Breast epithelium (tissue), 4 donors: ENCODE measurements around the gene STARD5. TPM values are rescaled to one million over a fixed set of nuclear protein-coding genes. Genes with fewer than 3 reads are reported as not detected.
"Not testable (repeated sequence)": the region's sequence is repeated elsewhere in the genome, so short reads cannot be mapped to it uniquely, and the experiment has no call there.

Source experiments
- DNase-seq, 2 donors: peaks; one replicate each; pipeline ENCODE4 v3.0.0-alpha.2; 2019; ENCODE audit warnings: low spot score in 2 of 2
- H3K27ac ChIP-seq, 2 donors: fragments of 200-600 bp; sonication (generic) in 1 of 2; one replicate each; pipeline ENCODE4 v1.5.1; 2016 to 2019; ENCODE audit warnings: mild to moderate bottlenecking in 1 of 2
- H3K27me3 ChIP-seq, 2 donors: fragments of 200-600 bp; sonication (generic) in 1 of 2; one replicate each; pipeline versions ENCODE4 v1.5.1 to v1.6.0; 2017 to 2019; ENCODE audit warnings: control low read depth in 1 of 2, mild to moderate bottlenecking in 1 of 2
- H3K36me3 ChIP-seq: fragments of 200-600 bp; one replicate; pipeline ENCODE4 v1.5.1; 2019
- H3K4me1 ChIP-seq, 2 donors: fragments of 200-600 bp; sonication (generic); one replicate each; pipeline ENCODE4 v1.5.1; 2016 to 2019; ENCODE audit warnings: control low read depth in 1 of 2
- H3K4me3 ChIP-seq, 3 donors: fragments of 200-600 bp; sonication (generic); 1 replicate in 2 of 3; 2 replicates in 1 of 3; pipeline ENCODE4 v1.5.1; 2016 to 2019; ENCODE audit warnings: mild to moderate bottlenecking in 3 of 3, moderate library complexity in 2 of 3
- H3K9me3 ChIP-seq, 2 donors: fragments of 200-600 bp; sonication (generic) in 1 of 2; one replicate each; pipeline ENCODE4 v1.5.1; 2016 to 2019; ENCODE audit warnings: control low read depth in 1 of 2
- CTCF ChIP-seq, 3 donors: fragments of 450-650 bp; IDR thresholded peaks; one replicate each; pipeline ENCODE4 v1.5.1; 2016 to 2017; ENCODE audit warnings: antibody characterized with exemption in 3 of 3, mild to moderate bottlenecking in 3 of 3, moderate library complexity in 3 of 3
- POLR2A ChIP-seq: fragments of 450-650 bp; IDR thresholded peaks from one replicate; pipeline ENCODE4 v1.6.1; 2016; ENCODE audit warnings: antibody characterized with exemption, mild to moderate bottlenecking, moderate library complexity
- POLR2AphosphoS5 ChIP-seq, 3 donors: sonication (generic); formaldehyde crosslinking; IDR thresholded peaks; one replicate each; pipeline ENCODE4 v1.6.1; 2017; ENCODE audit warnings: antibody characterized with exemption in 3 of 3
- intact Hi-C: fragments of 100-400 bp; cut with DNase I; formaldehyde crosslinking; loops from one replicate; pipeline ENCODE4 v1.15.1; 2023; ENCODE audit warnings: low total_unique reads
- total RNA-seq, 3 donors: library from RNA; depleted of rRNA; stranded (reverse); fragments of >200 nt; gene quantifications; one replicate each; pipeline ENCODE4 v1.1.0, GENCODE V29; 2016

Gene STARD5
- total RNA-seq, 3 donors from 2014 or later = 3.2 to 9.5 (median 6.7) TPM

GRCh38 chr15:81334768-81335435, 11.0 kb upstream of the STARD5 start:
- TF ChIP-seq POLR2A = no peak
- no peak for TF ChIP-seq CTCF (IDR thresholded peaks at IDR 0.05)
- no peak for TF ChIP-seq POLR2AphosphoS5 (IDR thresholded peaks at IDR 0.05)
- no peak for DNase-seq
- Histone ChIP-seq H3K27me3 (no peaks in the 10 kb centered on the region), H3K9me3 (no peaks in the 10 kb centered on the region), H3K36me3 (no peaks in the 10 kb centered on the region), H3K4me1 (peaks cover 0 to 15% of the 10 kb centered on the region in 2 donors), H3K4me3 (no peak overlapping the region), H3K27ac (no peak overlapping the region)
- intact Hi-C loops = no loop called here

DNA sequence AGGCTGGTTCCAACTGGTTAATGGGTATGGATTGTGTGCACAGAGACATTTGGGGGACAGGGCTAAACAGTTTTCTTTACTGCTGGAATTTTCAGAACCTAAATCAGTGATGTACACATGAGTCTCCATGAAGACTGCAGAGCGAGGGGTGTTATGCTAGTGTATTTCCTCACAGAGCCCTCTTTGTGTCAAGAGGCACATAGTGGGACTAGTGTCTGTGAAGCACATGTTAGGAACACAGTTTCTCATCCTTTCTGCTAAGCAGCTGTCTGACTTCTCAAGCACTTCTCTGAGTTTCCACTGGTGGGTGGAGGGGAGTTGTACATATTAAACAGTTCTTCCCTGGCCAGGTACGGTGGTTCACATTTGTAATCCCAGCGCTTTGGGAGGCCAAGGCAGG, 9.4 kb upstream of the STARD5 start:
- H3K4me1 ChIP-seq = peaks cover 0 to 10% of the 10 kb centered on the region in 2 donors
- H3K27ac ChIP-seq = no peak overlapping the region
- H3K27me3 ChIP-seq = no peaks in the 10 kb centered on the region
- H3K9me3 ChIP-seq = no peaks in the 10 kb centered on the region
- no peaks in the 10 kb centered on the region for H3K36me3 ChIP-seq
- DNase-seq = no peak
- TF ChIP-seq POLR2AphosphoS5 (IDR thresholded peaks at IDR 0.05) = no peak
- no peak for TF ChIP-seq POLR2A
- TF ChIP-seq CTCF (IDR thresholded peaks at IDR 0.05) = no peak
- no peak overlapping the region for H3K4me3 ChIP-seq
- intact Hi-C loops = no loop called here

- intact Hi-C loops = no loop called here
- Histone ChIP-seq H3K9me3 (no peaks in the 10 kb centered on the region), H3K4me3 (no peak overlapping the region), H3K36me3 (no peaks in the 10 kb centered on the region), H3K27ac (no peak overlapping the region), H3K27me3 (no peaks in the 10 kb centered on the region), H3K4me1 (no peaks in the 10 kb centered on the region)
- no peak for TF ChIP-seq POLR2A
- no peak for TF ChIP-seq POLR2AphosphoS5 (IDR thresholded peaks at IDR 0.05)
- no peak for TF ChIP-seq CTCF (IDR thresholded peaks at IDR 0.05)
- DNase-seq = no peak
Measured at GRCh38 chr15:81332326-81332725, 8.4 kb upstream of the STARD5 start.

DNA sequence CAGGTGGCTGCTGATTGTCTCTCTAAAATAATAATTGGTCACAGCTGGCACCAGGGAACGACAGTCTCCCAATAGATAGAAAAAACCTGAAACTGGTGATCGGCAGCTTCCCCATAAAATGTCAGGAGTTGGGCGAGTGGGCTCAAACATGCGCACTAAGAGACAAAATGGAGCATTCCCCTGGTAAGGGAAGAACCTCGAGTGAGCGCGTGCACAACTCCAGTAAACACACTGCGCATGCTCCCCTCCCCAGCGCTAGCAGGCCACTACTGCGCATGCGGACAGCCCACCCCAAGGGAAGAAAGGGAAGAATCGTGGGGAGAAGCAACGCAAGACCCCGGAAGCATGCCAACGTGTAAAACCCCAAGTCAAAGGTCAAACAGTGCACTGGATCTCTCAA, 7.7 kb upstream of the STARD5 start:
- no peaks in the 10 kb centered on the region for H3K36me3 ChIP-seq
- H3K9me3 ChIP-seq = no peaks in the 10 kb centered on the region
- no peak for DNase-seq
- no peaks in the 10 kb centered on the region for H3K27me3 ChIP-seq
- intact Hi-C loops = no loop called here
- no peaks in the 10 kb centered on the region for H3K4me1 ChIP-seq
- no peak overlapping the region for H3K4me3 ChIP-seq
- H3K27ac ChIP-seq = no peak overlapping the region
- TF ChIP-seq POLR2AphosphoS5 (IDR thresholded peaks at IDR 0.05) (no peak), CTCF (IDR thresholded peaks at IDR 0.05) (no peak), POLR2A (no peak)

DNA sequence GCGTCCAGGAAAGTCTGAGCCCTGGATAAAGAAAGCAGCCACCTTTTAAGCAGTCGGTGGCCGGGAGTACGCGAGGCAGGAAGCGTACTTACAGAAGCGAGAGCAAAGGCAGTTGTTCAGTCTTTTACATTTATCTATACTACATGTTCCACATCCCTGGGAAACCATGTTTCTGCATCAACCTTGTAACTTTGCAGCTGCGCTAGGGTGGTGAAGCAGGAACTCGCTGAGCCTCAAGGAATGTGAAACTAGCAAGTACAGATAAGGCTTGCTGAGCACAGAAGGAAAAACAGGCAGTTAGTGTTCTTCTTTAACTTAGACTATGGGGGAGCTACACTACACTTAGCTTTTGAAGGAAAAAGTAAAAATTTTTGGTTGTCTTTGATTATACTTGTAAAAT, 7.2 kb upstream of the STARD5 start:
- H3K4me3 ChIP-seq, H3K27me3 ChIP-seq, H3K27ac ChIP-seq, DNase-seq, H3K36me3 ChIP-seq, H3K9me3 ChIP-seq, intact Hi-C loops, H3K4me1 ChIP-seq: not testable (repeated sequence)
